Cardiac fibroblast (primary cell): ENCODE results near the gene EPHA8.

Experiments
- DNase-seq, 2 donors: peaks; one replicate each; pipeline versions ENCODE4 v3.0.0 to v3.0.0-alpha.2; 2010; ENCODE audit warnings: low read depth in 2 of 2
- H3K4me3 ChIP-seq, 2 donors: replicated peaks in 1 of 2; 1 replicate in 1 of 2; 2 replicates in 1 of 2; pipeline ENCODE4 v1.5.1; 2011; ENCODE audit warnings: low read depth in 2 of 2, low read length in 2 of 2, mild to moderate bottlenecking in 2 of 2, moderate library complexity in 1 of 2
- CTCF ChIP-seq: IDR thresholded peaks from one replicate; pipeline ENCODE4 v1.5.1; 2011; ENCODE audit warnings: low read depth, mild to moderate bottlenecking, low read length, inconsistent platforms

EPHA8 gene

GRCh38 chr1:22585471-22585870 is 22.2 kb downstream of the EPHA8 start:
- TF ChIP-seq CTCF = no peak
- H3K4me3 ChIP-seq = no peak overlapping the region
- no peak for DNase-seq

GRCh38 chr1:22586356-22587130 is 23.3 kb downstream of the EPHA8 start:
- H3K4me3 ChIP-seq = no peak overlapping the region

GRCh38 chr1:22587247-22587646 is 24.0 kb downstream of the EPHA8 start:
- TF ChIP-seq CTCF = no peak
- DNase-seq = no peak
- H3K4me3 ChIP-seq = no peak overlapping the region

More at GRCh38 chr1:22586356-22587130, 23.3 kb downstream of the EPHA8 start:
- DNase-seq = no peak
- TF ChIP-seq CTCF = no peak

GRCh38 chr1:22588899-22589422 is 25.7 kb downstream of the EPHA8 start:
- TF ChIP-seq CTCF = no peak

GRCh38 chr1:22591576-22591975 is 28.3 kb downstream of the EPHA8 start:
- H3K4me3 ChIP-seq = no peak overlapping the region
- TF ChIP-seq CTCF = no peak
- no peak for DNase-seq

More at GRCh38 chr1:22588899-22589422, 25.7 kb downstream of the EPHA8 start:
- no peak overlapping the region for H3K4me3 ChIP-seq
- DNase-seq = no peak

- no peak for DNase-seq
- no peak for TF ChIP-seq CTCF
- H3K4me3 ChIP-seq = no peak overlapping the region
Observed at GRCh38 chr1:22592051-22592450, 28.8 kb downstream of the EPHA8 start.
